ENCODE measurements around the gene SRPX. TPM values are rescaled to one million over a fixed set of nuclear protein-coding genes. Genes with fewer than 3 reads are reported as not detected.

SRPX gene
- polyA plus RNA-seq, 1 of the 3 experiments (the other 2 are of a cell fraction), result 124 TPM

GRCh38 chrX:38149016-38149415 lies 71.7 kb downstream of the SRPX start (continued):
- TF ChIP-seq FOXJ3 (CRISPR knock-in tag; IDR thresholded peaks at IDR 0.05) (no peak), TCF12 (IDR thresholded peaks at IDR 0.05) (no peak)

GRCh38 chrX:38142610-38143009 lies 78.1 kb downstream of the SRPX start:
- H3K4me1 ChIP-seq (ENCODE audit: control insufficient read depth in 1 of 2, insufficient read depth in 2 of 2, low read depth in 1 of 2, low read length in 1 of 2), result no peaks in the 10 kb centered on the region
- CTCF ChIA-PET, result interaction anchor here (2.7 kb wide), 1 partner anchor 24 kb away, joined by 12 read pairs; no protein-coding TSS in a partner anchor
- POLR2A ChIA-PET, result no interaction called here
- no peak overlapping the region for H3K4me3 ChIP-seq (ENCODE audit: low read depth in 2 of 2, low read length in 1 of 2)
- no peaks in the 10 kb centered on the region for H3F3A ChIP-seq (replicated peaks; ENCODE audit: insufficient read depth)
- 16% methylated on average over 1 of the region's 1 CpG for WGBS (ENCODE audit: low lambda C conversion rate)
- no peak overlapping the region for H3K4me2 ChIP-seq
- no peak overlapping the region for H3K9ac ChIP-seq
- no peaks in the 10 kb centered on the region for H3K9me3 ChIP-seq
- TF ChIP-seq USF1 (IDR thresholded peaks at IDR 0.05; ENCODE audit: borderline replicate concordance, low read depth) (no peak), POLR2AphosphoS5 (IDR thresholded peaks at IDR 0.05; ENCODE audit: low read depth, low read length) (no peak), EZH2phosphoT487 (IDR thresholded peaks at IDR 0.05; ENCODE audit: borderline replicate concordance, low read depth) (no peak), PBX3 (IDR thresholded peaks at IDR 0.05) (no peak), TEAD4 (IDR thresholded peaks at IDR 0.05; ENCODE audit: borderline replicate concordance, insufficient read depth) (no peak), JUND (IDR thresholded peaks at IDR 0.05) (no peak), CHD2 (IDR thresholded peaks at IDR 0.05; ENCODE audit: low read length, partially characterized antibody) (no peak), GABPA (IDR thresholded peaks at IDR 0.05; ENCODE audit: low read depth) (no peak), MXI1 (IDR thresholded peaks at IDR 0.05; ENCODE audit: low read depth, low read length) (no peak), SIN3A (IDR thresholded peaks at IDR 0.05; ENCODE audit: borderline replicate concordance, low read depth, low read length) (no peak), MEF2A (IDR thresholded peaks at IDR 0.05; ENCODE audit: borderline replicate concordance, low read depth) (no peak)
- TF ChIP-seq, protein P1, sequence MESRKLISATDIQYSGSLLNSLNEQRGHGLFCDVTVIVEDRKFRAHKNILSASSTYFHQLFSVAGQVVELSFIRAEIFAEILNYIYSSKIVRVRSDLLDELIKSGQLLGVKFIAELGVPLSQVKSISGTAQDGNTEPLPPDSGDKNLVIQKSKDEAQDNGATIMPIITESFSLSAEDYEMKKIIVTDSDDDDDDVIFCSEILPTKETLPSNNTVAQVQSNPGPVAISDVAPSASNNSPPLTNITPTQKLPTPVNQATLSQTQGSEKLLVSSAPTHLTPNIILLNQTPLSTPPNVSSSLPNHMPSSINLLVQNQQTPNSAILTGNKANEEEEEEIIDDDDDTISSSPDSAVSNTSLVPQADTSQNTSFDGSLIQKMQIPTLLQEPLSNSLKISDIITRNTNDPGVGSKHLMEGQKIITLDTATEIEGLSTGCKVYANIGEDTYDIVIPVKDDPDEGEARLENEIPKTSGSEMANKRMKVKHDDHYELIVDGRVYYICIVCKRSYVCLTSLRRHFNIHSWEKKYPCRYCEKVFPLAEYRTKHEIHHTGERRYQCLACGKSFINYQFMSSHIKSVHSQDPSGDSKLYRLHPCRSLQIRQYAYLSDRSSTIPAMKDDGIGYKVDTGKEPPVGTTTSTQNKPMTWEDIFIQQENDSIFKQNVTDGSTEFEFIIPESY (IDR thresholded peaks at IDR 0.05; ENCODE audit: borderline replicate concordance, low read depth), result no peak
- H3K36me3 ChIP-seq (replicated peaks in 1 of 2; ENCODE audit: control insufficient read depth in 1 of 2, insufficient read depth in 2 of 2, low read length in 1 of 2), result no peaks in the 10 kb centered on the region
- no peaks in the 10 kb centered on the region for H3K27me3 ChIP-seq (ENCODE audit: insufficient read depth)
- H3K27ac ChIP-seq (ENCODE audit: low read depth in 2 of 2, low read length in 1 of 2), result no peak overlapping the region
- no peak overlapping the region for H2AFZ ChIP-seq (ENCODE audit: low read depth)
- H3K79me2 ChIP-seq (ENCODE audit: insufficient read depth), result no peaks in the 10 kb centered on the region
- no peaks in the 10 kb centered on the region for H3K9me2 ChIP-seq
- no peak for DNase-seq
- H4K20me1 ChIP-seq (ENCODE audit: insufficient read depth), result no peaks in the 10 kb centered on the region
